ENCODE data around the gene PARP8. TPM values are rescaled to one million over a fixed set of nuclear protein-coding genes. Genes with fewer than 3 reads are reported as not detected.

The PARP8 gene
- total RNA-seq, 1 experiment from 2014 or later: 23.2 TPM

GRCh38 chr5:50827516-50828247, 161.2 kb downstream of the PARP8 start:
- no peaks in the 10 kb centered on the region for H3K4me1 Mint-ChIP-seq
- H3K36me3 Mint-ChIP-seq: peaks cover 18% of the 10 kb centered on the region
- H3K9me3 Mint-ChIP-seq: no peaks in the 10 kb centered on the region
- H3K27me3 Mint-ChIP-seq (ENCODE audit: low read depth): no peaks in the 10 kb centered on the region
- TF ChIP-seq ZBTB21 (CRISPR knock-in tag; IDR thresholded peaks at IDR 0.05; ENCODE audit: borderline replicate concordance) (no peak), ZNF396 (CRISPR knock-in tag; IDR thresholded peaks at IDR 0.05; ENCODE audit: borderline replicate concordance) (no peak)
- ATAC-seq: no peak
- no peak overlapping the region for H3K4me3 Mint-ChIP-seq
- no peak overlapping the region for H3K27ac Mint-ChIP-seq
- no peak for DNase-seq (ENCODE audit: low spot score)
- ChIA-PET CTCF (no interaction called here), POLR2A (no interaction called here)

- POLR2A ChIA-PET: no interaction called here
- H3K9me3 Mint-ChIP-seq: no peaks in the 10 kb centered on the region
- no peak for TF ChIP-seq CREM (CRISPR knock-in tag; IDR thresholded peaks at IDR 0.05)
- TF ChIP-seq GRHL2 (CRISPR knock-in tag; IDR thresholded peaks at IDR 0.05; ENCODE audit: insufficient replicate concordance, severe bottlenecking): no peak
- TF ChIP-seq TP53 (CRISPR knock-in tag; IDR thresholded peaks at IDR 0.05): no peak
- no peak for TF ChIP-seq ZNF317 (CRISPR knock-in tag; IDR thresholded peaks at IDR 0.05; ENCODE audit: borderline replicate concordance, low read depth)
- no peak for TF ChIP-seq KAT7 (CRISPR knock-in tag; IDR thresholded peaks at IDR 0.05; ENCODE audit: borderline replicate concordance)
- TF ChIP-seq TCF7 (CRISPR knock-in tag; IDR thresholded peaks at IDR 0.05; ENCODE audit: low read depth): no peak
- no peak for TF ChIP-seq ZBTB43 (CRISPR knock-in tag; IDR thresholded peaks at IDR 0.05)
- no peak for TF ChIP-seq HMGXB4 (CRISPR knock-in tag; IDR thresholded peaks at IDR 0.05)
- TF ChIP-seq USF2 (CRISPR knock-in tag; IDR thresholded peaks at IDR 0.05): no peak
- TF ChIP-seq CBFB (CRISPR knock-in tag; IDR thresholded peaks at IDR 0.05; ENCODE audit: low read depth): no peak
- TF ChIP-seq ZNF425 (CRISPR knock-in tag; conservative IDR thresholded peaks at IDR 0.05): no peak
- no peak for TF ChIP-seq STAT6 (CRISPR knock-in tag; conservative IDR thresholded peaks at IDR 0.05; ENCODE audit: low read depth)
- TF ChIP-seq ATF6 (CRISPR knock-in tag; IDR thresholded peaks at IDR 0.05): no peak
- no peak for TF ChIP-seq ATF2 (CRISPR knock-in tag; IDR thresholded peaks at IDR 0.05; ENCODE audit: borderline replicate concordance, low read depth)
- TF ChIP-seq NR1H2 (CRISPR knock-in tag; IDR thresholded peaks at IDR 0.05): no peak
Observed at GRCh38 chr5:50829023-50829422, 162.6 kb downstream of the PARP8 start.

More at GRCh38 chr5:50829023-50829422, 162.6 kb downstream of the PARP8 start:
- H3K4me3 Mint-ChIP-seq: no peak overlapping the region
- no peak for ATAC-seq
- CTCF ChIA-PET: no interaction called here
- peaks cover 18% of the 10 kb centered on the region for H3K36me3 Mint-ChIP-seq
- no peaks in the 10 kb centered on the region for H3K27me3 Mint-ChIP-seq (ENCODE audit: low read depth)
- H3K4me1 Mint-ChIP-seq: no peaks in the 10 kb centered on the region
- no peak overlapping the region for H3K27ac Mint-ChIP-seq
- no peak for DNase-seq (ENCODE audit: low spot score)

Data from WTC11 (cell line).